GM10266 (cell line): Measurements from ENCODE around the gene GNG2.

Source experiments
- DNase-seq: peaks from one replicate; pipeline ENCODE4 v3.0.0; 2012; ENCODE audit errors: extremely low spot score
- CTCF ChIP-seq: IDR thresholded peaks from 2 replicates; pipeline ENCODE4 v1.5.1; 2012; ENCODE audit warnings: mild to moderate bottlenecking, low read depth; ENCODE audit not compliant: control insufficient read depth, insufficient read depth; ENCODE audit errors: missing control alignments

The GNG2 gene

GRCh38 chr14:51855234-51855633 lies 5.2 kb upstream of the GNG2 start:
- no peak for TF ChIP-seq CTCF
- DNase-seq: no peak

GRCh38 chr14:51856792-51857296 lies 3.6 kb upstream of the GNG2 start:
- no peak for TF ChIP-seq CTCF

GRCh38 chr14:51859131-51859530 lies 1.3 kb upstream of the GNG2 start:
- no peak for TF ChIP-seq CTCF
- no peak for DNase-seq

More at GRCh38 chr14:51856792-51857296, 3.6 kb upstream of the GNG2 start:
- no peak for DNase-seq

- DNase-seq: no peak
- TF ChIP-seq CTCF: no peak
Measured at GRCh38 chr14:51860825-51861499, 550 bp downstream of the GNG2 start.

- no peak for DNase-seq
- TF ChIP-seq CTCF: no peak
Measured at GRCh38 chr14:51862176-51862796, 1.9 kb downstream of the GNG2 start.

GRCh38 chr14:51862860-51863259 lies 2.4 kb downstream of the GNG2 start:
- TF ChIP-seq CTCF: no peak
- no peak for DNase-seq
